ENCODE measurements around the gene CCM2.

Gene CCM2

GRCh38 chr7:45100761-45101480 lies 100.9 kb downstream of the CCM2 start:
- no peak for TF ChIP-seq CTCF (conservative IDR thresholded peaks at IDR 0.05)
- H3K27ac ChIP-seq = no peak overlapping the region

GRCh38 chr7:45101748-45102147 lies 101.7 kb downstream of the CCM2 start:
- H3K27ac ChIP-seq = no peak overlapping the region

GRCh38 chr7:45102785-45103712 lies 103.0 kb downstream of the CCM2 start:
- H3K27ac ChIP-seq = no peak overlapping the region
- TF ChIP-seq CTCF (conservative IDR thresholded peaks at IDR 0.05) = no peak

More at GRCh38 chr7:45101748-45102147, 101.7 kb downstream of the CCM2 start:
- TF ChIP-seq CTCF (conservative IDR thresholded peaks at IDR 0.05) = no peak

- TF ChIP-seq CTCF (conservative IDR thresholded peaks at IDR 0.05) = no peak
- H3K27ac ChIP-seq = no peak overlapping the region
These were observed 104.2 kb downstream of the CCM2 start for GRCh38 chr7:45103958-45104843.

- H3K27ac ChIP-seq = no peak overlapping the region
- TF ChIP-seq CTCF (conservative IDR thresholded peaks at IDR 0.05) = no peak
These were observed 105.0 kb downstream of the CCM2 start for GRCh38 chr7:45104844-45105587.

- H3K27ac ChIP-seq = no peak overlapping the region
- TF ChIP-seq CTCF (conservative IDR thresholded peaks at IDR 0.05) = no peak
These were observed 105.7 kb downstream of the CCM2 start for GRCh38 chr7:45105588-45106188.

All from VCaP (cell line).